Tibial nerve (tissue), 4 donors: ENCODE measurements around the gene CYP3A5.

Experiments used
- EP300 ChIP-seq, 2 donors: sonication (generic); formaldehyde crosslinking; IDR thresholded peaks; one replicate each; pipeline ENCODE4 v1.6.1; 2017; ENCODE audit warnings: antibody characterized with exemption in 2 of 2, mild to moderate bottlenecking in 1 of 2
- POLR2A ChIP-seq, 2 donors: fragments of 450-650 bp; IDR thresholded peaks; one replicate each; pipeline ENCODE4 v1.6.1; 2017; ENCODE audit warnings: antibody characterized with exemption in 2 of 2, mild to moderate bottlenecking in 2 of 2, moderate library complexity in 2 of 2
- TF ChIP-seq, protein P1 (sequence below), 5 experiments: fragments of 200-600 bp in 3 of 5; fragments of 450-650 bp in 2 of 5; sonication (generic) in 3 of 5; IDR thresholded peaks; one replicate each; pipeline ENCODE4 v1.5.1; 2016 to 2019; ENCODE audit warnings: antibody characterized with exemption in 5 of 5, mild to moderate bottlenecking in 3 of 5, moderate library complexity in 2 of 5

GRCh38 chr7:99607548-99607947 lies 72.2 kb downstream of the CYP3A5 start:
- TF ChIP-seq EP300 (IDR thresholded peaks at IDR 0.05): no peak
- TF ChIP-seq, protein P1, sequence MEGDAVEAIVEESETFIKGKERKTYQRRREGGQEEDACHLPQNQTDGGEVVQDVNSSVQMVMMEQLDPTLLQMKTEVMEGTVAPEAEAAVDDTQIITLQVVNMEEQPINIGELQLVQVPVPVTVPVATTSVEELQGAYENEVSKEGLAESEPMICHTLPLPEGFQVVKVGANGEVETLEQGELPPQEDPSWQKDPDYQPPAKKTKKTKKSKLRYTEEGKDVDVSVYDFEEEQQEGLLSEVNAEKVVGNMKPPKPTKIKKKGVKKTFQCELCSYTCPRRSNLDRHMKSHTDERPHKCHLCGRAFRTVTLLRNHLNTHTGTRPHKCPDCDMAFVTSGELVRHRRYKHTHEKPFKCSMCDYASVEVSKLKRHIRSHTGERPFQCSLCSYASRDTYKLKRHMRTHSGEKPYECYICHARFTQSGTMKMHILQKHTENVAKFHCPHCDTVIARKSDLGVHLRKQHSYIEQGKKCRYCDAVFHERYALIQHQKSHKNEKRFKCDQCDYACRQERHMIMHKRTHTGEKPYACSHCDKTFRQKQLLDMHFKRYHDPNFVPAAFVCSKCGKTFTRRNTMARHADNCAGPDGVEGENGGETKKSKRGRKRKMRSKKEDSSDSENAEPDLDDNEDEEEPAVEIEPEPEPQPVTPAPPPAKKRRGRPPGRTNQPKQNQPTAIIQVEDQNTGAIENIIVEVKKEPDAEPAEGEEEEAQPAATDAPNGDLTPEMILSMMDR (IDR thresholded peaks at IDR 0.05): no peak
- TF ChIP-seq POLR2A (IDR thresholded peaks at IDR 0.05): no peak
